ENCODE results near the gene ARHGAP35. TPM values are rescaled to one million over a fixed set of nuclear protein-coding genes. Genes with fewer than 3 reads are reported as not detected.
"Not testable (repeated sequence)": the region's sequence is repeated elsewhere in the genome, so short reads cannot be mapped to it uniquely, and the experiment has no call there.

Gene ARHGAP35
- total and polyA plus RNA-seq, 10 of the 15 experiments (the other 5 are each of a cell fraction or from before 2014, with no cell fraction given), result 0.85 to 29.9 (median 11.5) TPM

- TF ChIP-seq POLR2AphosphoS5 (IDR thresholded peaks at IDR 0.05; ENCODE audit: low read length) (no peak), MTA3 (IDR thresholded peaks at IDR 0.05; ENCODE audit: borderline replicate concordance, low read length) (no peak)
- TF ChIP-seq, protein P1, sequence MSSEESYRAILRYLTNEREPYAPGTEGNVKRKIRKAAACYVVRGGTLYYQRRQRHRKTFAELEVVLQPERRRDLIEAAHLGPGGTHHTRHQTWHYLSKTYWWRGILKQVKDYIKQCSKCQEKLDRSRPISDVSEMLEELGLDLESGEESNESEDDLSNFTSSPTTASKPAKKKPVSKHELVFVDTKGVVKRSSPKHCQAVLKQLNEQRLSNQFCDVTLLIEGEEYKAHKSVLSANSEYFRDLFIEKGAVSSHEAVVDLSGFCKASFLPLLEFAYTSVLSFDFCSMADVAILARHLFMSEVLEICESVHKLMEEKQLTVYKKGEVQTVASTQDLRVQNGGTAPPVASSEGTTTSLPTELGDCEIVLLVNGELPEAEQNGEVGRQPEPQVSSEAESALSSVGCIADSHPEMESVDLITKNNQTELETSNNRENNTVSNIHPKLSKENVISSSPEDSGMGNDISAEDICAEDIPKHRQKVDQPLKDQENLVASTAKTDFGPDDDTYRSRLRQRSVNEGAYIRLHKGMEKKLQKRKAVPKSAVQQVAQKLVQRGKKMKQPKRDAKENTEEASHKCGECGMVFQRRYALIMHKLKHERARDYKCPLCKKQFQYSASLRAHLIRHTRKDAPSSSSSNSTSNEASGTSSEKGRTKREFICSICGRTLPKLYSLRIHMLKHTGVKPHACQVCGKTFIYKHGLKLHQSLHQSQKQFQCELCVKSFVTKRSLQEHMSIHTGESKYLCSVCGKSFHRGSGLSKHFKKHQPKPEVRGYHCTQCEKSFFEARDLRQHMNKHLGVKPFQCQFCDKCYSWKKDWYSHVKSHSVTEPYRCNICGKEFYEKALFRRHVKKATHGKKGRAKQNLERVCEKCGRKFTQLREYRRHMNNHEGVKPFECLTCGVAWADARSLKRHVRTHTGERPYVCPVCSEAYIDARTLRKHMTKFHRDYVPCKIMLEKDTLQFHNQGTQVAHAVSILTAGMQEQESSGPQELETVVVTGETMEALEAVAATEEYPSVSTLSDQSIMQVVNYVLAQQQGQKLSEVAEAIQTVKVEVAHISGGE (CRISPR knock-in tag; IDR thresholded peaks at IDR 0.05), result no peak
These were observed 21.2 kb downstream of the ARHGAP35 start (continued) for GRCh38 chr19:46882034-46882433.

- intact Hi-C loops (cut with micrococcal nuclease; ENCODE audit: unreplicated experiment); H4K20me1 ChIP-seq (ENCODE audit: control insufficient read depth, insufficient read depth); BruUV-seq (replicated peaks); H2AFZ ChIP-seq (ENCODE audit: control insufficient read depth, low read depth, low read length); H3K9me3 ChIP-seq (replicated peaks; ENCODE audit: control insufficient read depth, insufficient read depth, low read length); SMC1A ChIA-PET (ENCODE audit: uncharacterized antibody, unreplicated experiment); FAIRE-seq; H3K4me3 ChIP-seq; H3K4me2 ChIP-seq (ENCODE audit: control insufficient read depth, insufficient read depth); DNase-seq (ENCODE audit: low read depth, low spot score); CTCF ChIA-PET; in situ Hi-C loops (cut with MboI); H3K9ac ChIP-seq (ENCODE audit: control insufficient read depth, insufficient read depth, low read length); POLR2A ChIA-PET; RAD21 ChIA-PET (ENCODE audit: unreplicated experiment); H3K36me3 ChIP-seq (ENCODE audit: control insufficient read depth in 2 of 2, insufficient read depth in 2 of 2, low read length in 1 of 2); ATAC-seq; H3K27me3 ChIP-seq (replicated peaks in 1 of 2; ENCODE audit: control insufficient read depth in 2 of 2, insufficient read depth in 2 of 2, low read length in 1 of 2); H3K27ac ChIP-seq (ENCODE audit: control insufficient read depth, insufficient read depth): not testable (repeated sequence)
- H3K4me1 ChIP-seq (ENCODE audit: control insufficient read depth, insufficient read depth, low read length), result peaks cover 12% of the 10 kb centered on the region
- peaks cover 25% of the 10 kb centered on the region for H3K79me2 ChIP-seq (ENCODE audit: control insufficient read depth, insufficient read depth, low read length)
- WGBS (ENCODE audit: insufficient coverage, insufficient replicate concordance, low lambda C conversion rate, missing lambda C conversion rate), result 72% methylated on average over 4 of the region's 4 CpGs
These were observed 22.0 kb downstream of the ARHGAP35 start for GRCh38 chr19:46882751-46883150.

All from GM12878 (cell line).